Neural cell (in vitro differentiated cells): ENCODE data around the gene MMAB. TPM values are rescaled to one million over a fixed set of nuclear protein-coding genes. Genes with fewer than 3 reads are reported as not detected.

Experiments used
- H2AFZ ChIP-seq: fragments of 200-600, 300-800 bp; sonication (generic), shearing (Covaris generic); 2 replicates; pipeline ENCODE4 v1.6.0; 2014; ENCODE audit warnings: low read depth, mild to moderate bottlenecking, antibody characterized with exemption, low read length, moderate library complexity
- H3F3A ChIP-seq: fragments of 200-600 bp; shearing (Covaris generic); 2 replicates; pipeline ENCODE4 v1.6.1; 2016; ENCODE audit warnings: mild to moderate bottlenecking, moderate library complexity, mixed read lengths, antibody characterized with exemption, low read length; ENCODE audit not compliant: insufficient read depth, poor library complexity, severe bottlenecking
- H3K27ac ChIP-seq: fragments of 200-600, 300-800 bp; sonication (generic), shearing (Covaris generic); 2 replicates; pipeline ENCODE4 v1.5.1; 2014; ENCODE audit warnings: mild to moderate bottlenecking, low read length, moderate library complexity
- H3K27me3 ChIP-seq: fragments of 300-800, 200-600 bp; sonication (generic), shearing (Covaris generic); 2 replicates; pipeline ENCODE4 v1.6.0; 2014; ENCODE audit warnings: mild to moderate bottlenecking, low read depth, low read length, moderate library complexity; ENCODE audit not compliant: insufficient read depth
- H3K36me3 ChIP-seq: fragments of 300-800, 200-600 bp; sonication (generic), shearing (Covaris generic); 2 replicates; pipeline ENCODE4 v1.5.1; 2014; ENCODE audit warnings: mild to moderate bottlenecking, antibody characterized with exemption, low read length, moderate library complexity; ENCODE audit not compliant: insufficient read depth
- H3K4me2 ChIP-seq: fragments of 300-800, 200-600 bp; sonication (generic), shearing (Covaris generic); 2 replicates; pipeline ENCODE4 v1.6.0; 2014; ENCODE audit warnings: mild to moderate bottlenecking, low read length
- H3K4me3 ChIP-seq: fragments of 300-800, 200-600 bp; sonication (generic), shearing (Covaris generic); 2 replicates; pipeline ENCODE4 v1.5.1; 2014; ENCODE audit warnings: mild to moderate bottlenecking, low read length, moderate library complexity
- H3K79me2 ChIP-seq: fragments of 200-600 bp; shearing (Covaris generic); replicated peaks from 2 replicates; pipeline ENCODE4 v1.6.0; 2014; ENCODE audit warnings: mild to moderate bottlenecking, low read length, moderate library complexity; ENCODE audit not compliant: insufficient read depth
- H3K9ac ChIP-seq: fragments of 300-800, 200-600 bp; sonication (generic), shearing (Covaris generic); 2 replicates; pipeline ENCODE4 v1.6.1; 2016; ENCODE audit warnings: mild to moderate bottlenecking, low read length, mixed read lengths
- H3K9me2 ChIP-seq: fragments of 200-600 bp; shearing (Covaris generic); 2 replicates; pipeline ENCODE4 v1.6.1; 2016; ENCODE audit warnings: mild to moderate bottlenecking, low read length, mixed read lengths; ENCODE audit not compliant: insufficient read depth
- H3K9me3 ChIP-seq: fragments of 200-600, 300-800 bp; sonication (generic), shearing (Covaris generic); 2 replicates; pipeline ENCODE4 v1.6.1; 2016; ENCODE audit warnings: mild to moderate bottlenecking, mixed run types, low read length, moderate library complexity, mixed read lengths
- H4K20me1 ChIP-seq: fragments of 200-600 bp; shearing (Covaris generic); 2 replicates; pipeline ENCODE4 v1.6.1; 2016; ENCODE audit warnings: mild to moderate bottlenecking, mixed run types; ENCODE audit not compliant: insufficient read depth
- EP300 ChIP-seq: fragments of 450-650 bp; conservative IDR thresholded peaks from 2 replicates; pipeline ENCODE4 v1.6.1; 2014; ENCODE audit warnings: antibody characterized with exemption, mild to moderate bottlenecking, moderate library complexity; ENCODE audit not compliant: poor library complexity, severe bottlenecking
- EZH2 ChIP-seq: fragments of 200-600, 300-800 bp; shearing (Covaris generic), sonication (generic); IDR thresholded peaks from 2 replicates; pipeline ENCODE4 v1.6.1; 2014; ENCODE audit warnings: antibody characterized with exemption, low read length, borderline replicate concordance, mild to moderate bottlenecking; ENCODE audit not compliant: insufficient read depth, poor library complexity, severe bottlenecking
- MXI1 ChIP-seq: fragments of 450-650 bp; conservative IDR thresholded peaks from 2 replicates; pipeline ENCODE4 v1.6.1; 2014; ENCODE audit warnings: antibody characterized with exemption, mild to moderate bottlenecking; ENCODE audit not compliant: poor library complexity, severe bottlenecking
- POLR2AphosphoS5 ChIP-seq: IDR thresholded peaks from 2 replicates; pipeline ENCODE4 v1.6.1; 2012
- RAD21 ChIP-seq: fragments of 450-650 bp; conservative IDR thresholded peaks from 2 replicates; pipeline ENCODE4 v1.6.1; 2014; ENCODE audit warnings: antibody characterized with exemption, mild to moderate bottlenecking, moderate library complexity
- SMC3 ChIP-seq: fragments of 450-650 bp; conservative IDR thresholded peaks from 2 replicates; pipeline ENCODE4 v1.6.1; 2014; ENCODE audit warnings: antibody characterized with exemption, mild to moderate bottlenecking, moderate library complexity; ENCODE audit not compliant: poor library complexity
- TAF1 ChIP-seq: IDR thresholded peaks from 2 replicates; pipeline ENCODE4 v1.6.1; 2012; ENCODE audit warnings: low read depth
- polyA plus RNA-seq: library from polyadenylated mRNA; depleted of rRNA; stranded (reverse); fragments of >200 nt; gene quantifications from 2 replicates; pipeline ENCODE4 v1.2.3, GENCODE V29; 2014
- TF ChIP-seq, protein P1 (sequence below): IDR thresholded peaks from 2 replicates; pipeline ENCODE4 v1.6.1; 2012; ENCODE audit warnings: borderline replicate concordance
- TF ChIP-seq, protein P2 (sequence below): fragments of 450-650 bp; IDR thresholded peaks from 2 replicates; pipeline ENCODE4 v1.5.1; 2014; ENCODE audit warnings: antibody characterized with exemption, mild to moderate bottlenecking, moderate library complexity; ENCODE audit not compliant: poor library complexity, severe bottlenecking

The MMAB gene
- polyA plus RNA-seq, 1 donor from 2014 or later: 52.6 TPM

DNA sequence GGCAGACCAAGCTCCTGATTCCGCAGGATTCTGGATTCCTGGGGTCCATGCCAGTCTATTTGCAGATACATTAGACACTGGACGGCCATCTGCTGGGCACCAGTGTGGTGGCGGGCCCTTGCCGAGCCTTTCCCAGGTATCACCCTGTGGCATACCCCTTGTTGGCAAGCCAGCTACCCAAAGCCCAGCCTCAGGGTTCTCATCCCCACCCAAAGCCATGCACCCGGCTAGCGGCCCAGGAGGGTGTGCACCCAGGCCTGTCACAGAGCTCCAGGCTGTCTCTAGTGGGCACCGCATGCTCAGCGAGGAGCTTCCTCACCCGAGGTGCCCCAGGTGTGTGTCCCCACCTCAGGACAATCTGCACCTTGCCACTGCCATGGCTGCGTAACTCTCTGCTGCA lies 13.7 kb downstream of the MMAB start:
- Histone ChIP-seq H3K4me3 (no peak overlapping the region), H3K9me3 (no peaks in the 10 kb centered on the region), H2AFZ (no peak overlapping the region), H3K79me2 (no peaks in the 10 kb centered on the region), H4K20me1 (no peaks in the 10 kb centered on the region), H3K4me2 (no peak overlapping the region), H3K9me2 (no peaks in the 10 kb centered on the region), H3K9ac (no peak overlapping the region), H3K27ac (no peak overlapping the region), H3F3A (no peaks in the 10 kb centered on the region), H3K36me3 (no peaks in the 10 kb centered on the region), H3K27me3 (no peaks in the 10 kb centered on the region)
- TF ChIP-seq, protein P1, sequence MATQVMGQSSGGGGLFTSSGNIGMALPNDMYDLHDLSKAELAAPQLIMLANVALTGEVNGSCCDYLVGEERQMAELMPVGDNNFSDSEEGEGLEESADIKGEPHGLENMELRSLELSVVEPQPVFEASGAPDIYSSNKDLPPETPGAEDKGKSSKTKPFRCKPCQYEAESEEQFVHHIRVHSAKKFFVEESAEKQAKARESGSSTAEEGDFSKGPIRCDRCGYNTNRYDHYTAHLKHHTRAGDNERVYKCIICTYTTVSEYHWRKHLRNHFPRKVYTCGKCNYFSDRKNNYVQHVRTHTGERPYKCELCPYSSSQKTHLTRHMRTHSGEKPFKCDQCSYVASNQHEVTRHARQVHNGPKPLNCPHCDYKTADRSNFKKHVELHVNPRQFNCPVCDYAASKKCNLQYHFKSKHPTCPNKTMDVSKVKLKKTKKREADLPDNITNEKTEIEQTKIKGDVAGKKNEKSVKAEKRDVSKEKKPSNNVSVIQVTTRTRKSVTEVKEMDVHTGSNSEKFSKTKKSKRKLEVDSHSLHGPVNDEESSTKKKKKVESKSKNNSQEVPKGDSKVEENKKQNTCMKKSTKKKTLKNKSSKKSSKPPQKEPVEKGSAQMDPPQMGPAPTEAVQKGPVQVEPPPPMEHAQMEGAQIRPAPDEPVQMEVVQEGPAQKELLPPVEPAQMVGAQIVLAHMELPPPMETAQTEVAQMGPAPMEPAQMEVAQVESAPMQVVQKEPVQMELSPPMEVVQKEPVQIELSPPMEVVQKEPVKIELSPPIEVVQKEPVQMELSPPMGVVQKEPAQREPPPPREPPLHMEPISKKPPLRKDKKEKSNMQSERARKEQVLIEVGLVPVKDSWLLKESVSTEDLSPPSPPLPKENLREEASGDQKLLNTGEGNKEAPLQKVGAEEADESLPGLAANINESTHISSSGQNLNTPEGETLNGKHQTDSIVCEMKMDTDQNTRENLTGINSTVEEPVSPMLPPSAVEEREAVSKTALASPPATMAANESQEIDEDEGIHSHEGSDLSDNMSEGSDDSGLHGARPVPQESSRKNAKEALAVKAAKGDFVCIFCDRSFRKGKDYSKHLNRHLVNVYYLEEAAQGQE: no peak
- TF ChIP-seq, protein P2, sequence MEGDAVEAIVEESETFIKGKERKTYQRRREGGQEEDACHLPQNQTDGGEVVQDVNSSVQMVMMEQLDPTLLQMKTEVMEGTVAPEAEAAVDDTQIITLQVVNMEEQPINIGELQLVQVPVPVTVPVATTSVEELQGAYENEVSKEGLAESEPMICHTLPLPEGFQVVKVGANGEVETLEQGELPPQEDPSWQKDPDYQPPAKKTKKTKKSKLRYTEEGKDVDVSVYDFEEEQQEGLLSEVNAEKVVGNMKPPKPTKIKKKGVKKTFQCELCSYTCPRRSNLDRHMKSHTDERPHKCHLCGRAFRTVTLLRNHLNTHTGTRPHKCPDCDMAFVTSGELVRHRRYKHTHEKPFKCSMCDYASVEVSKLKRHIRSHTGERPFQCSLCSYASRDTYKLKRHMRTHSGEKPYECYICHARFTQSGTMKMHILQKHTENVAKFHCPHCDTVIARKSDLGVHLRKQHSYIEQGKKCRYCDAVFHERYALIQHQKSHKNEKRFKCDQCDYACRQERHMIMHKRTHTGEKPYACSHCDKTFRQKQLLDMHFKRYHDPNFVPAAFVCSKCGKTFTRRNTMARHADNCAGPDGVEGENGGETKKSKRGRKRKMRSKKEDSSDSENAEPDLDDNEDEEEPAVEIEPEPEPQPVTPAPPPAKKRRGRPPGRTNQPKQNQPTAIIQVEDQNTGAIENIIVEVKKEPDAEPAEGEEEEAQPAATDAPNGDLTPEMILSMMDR: no peak
- TF ChIP-seq SMC3: no peak
- no peak for TF ChIP-seq EZH2
- TF ChIP-seq POLR2AphosphoS5: no peak
- no peak for TF ChIP-seq EP300
- no peak for TF ChIP-seq TAF1
- TF ChIP-seq MXI1: no peak
- TF ChIP-seq RAD21: no peak

DNA sequence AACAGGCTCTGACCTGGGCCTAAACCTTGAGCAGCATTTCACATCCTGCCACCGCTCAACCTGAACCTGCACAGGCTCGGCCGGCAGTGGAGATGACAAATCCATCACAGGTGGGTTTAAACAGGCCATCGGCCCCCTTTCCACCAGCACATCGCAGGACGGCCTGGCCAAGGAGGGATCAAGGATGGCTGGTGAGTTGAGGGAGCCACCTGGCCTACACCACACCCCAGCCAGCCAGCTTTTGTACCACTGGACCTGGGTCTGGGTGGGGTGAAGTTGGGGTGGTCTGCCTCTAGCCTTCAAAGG lies 14.2 kb downstream of the MMAB start:
- Histone ChIP-seq H3K27ac (no peak overlapping the region), H3K9me2 (no peaks in the 10 kb centered on the region), H3K4me3 (no peak overlapping the region), H3K9me3 (no peaks in the 10 kb centered on the region), H3K36me3 (no peaks in the 10 kb centered on the region), H3K27me3 (no peaks in the 10 kb centered on the region), H3F3A (no peaks in the 10 kb centered on the region), H3K79me2 (no peaks in the 10 kb centered on the region), H3K9ac (no peak overlapping the region), H2AFZ (no peak overlapping the region), H3K4me2 (no peak overlapping the region), H4K20me1 (no peaks in the 10 kb centered on the region)
- TF ChIP-seq, protein P2: no peak
- no peak for TF ChIP-seq TAF1
- TF ChIP-seq, protein P1: no peak
- TF ChIP-seq RAD21: no peak
- no peak for TF ChIP-seq EP300
- TF ChIP-seq POLR2AphosphoS5: no peak
- no peak for TF ChIP-seq SMC3
- TF ChIP-seq EZH2: no peak
- TF ChIP-seq MXI1: no peak
